H1 (cell line): ENCODE measurements around the gene SIPA1L2. TPM values are rescaled to one million over a fixed set of nuclear protein-coding genes. Genes with fewer than 3 reads are reported as not detected.

Experiments
- BCL11A ChIP-seq, 2 experiments: IDR thresholded peaks; one replicate each; pipeline ENCODE4 v1.6.1; 2011; ENCODE audit warnings: low read depth in 2 of 2, low read length in 2 of 2, mild to moderate bottlenecking in 2 of 2
- CHD2 ChIP-seq: IDR thresholded peaks from 2 replicates; pipeline ENCODE4 v1.6.1; 2012; ENCODE audit warnings: low read length, improper control_type of control experiment
- CREB1 ChIP-seq: IDR thresholded peaks from 2 replicates; pipeline ENCODE4 v1.6.1; 2012; ENCODE audit warnings: inconsistent platforms
- JUN ChIP-seq: IDR thresholded peaks from 2 replicates; pipeline ENCODE4 v1.6.1; 2011; ENCODE audit warnings: low read depth, mild to moderate bottlenecking, improper control_type of control experiment, low read length
- MAFK ChIP-seq: IDR thresholded peaks from 2 replicates; pipeline ENCODE4 v1.6.1; 2012; ENCODE audit warnings: low read depth, mild to moderate bottlenecking, improper control_type of control experiment, low read length
- NANOG ChIP-seq: IDR thresholded peaks from 2 replicates; pipeline ENCODE4 v1.6.1; 2011; ENCODE audit warnings: low read length, low read depth, mild to moderate bottlenecking, inconsistent platforms; ENCODE audit not compliant: insufficient read depth, poor library complexity, severe bottlenecking
- POU5F1 ChIP-seq: IDR thresholded peaks from 2 replicates; pipeline ENCODE4 v1.6.1; 2011; ENCODE audit warnings: low read depth, mild to moderate bottlenecking, low read length, moderate library complexity
- SAP30 ChIP-seq: fragments of 300-600 bp; sonication (generic); IDR thresholded peaks from 2 replicates; pipeline ENCODE4 v1.7.1; 2012; ENCODE audit warnings: low read length, moderate library complexity, mild to moderate bottlenecking, inconsistent platforms; ENCODE audit not compliant: insufficient read depth, insufficient replicate concordance
- SIX5 ChIP-seq: IDR thresholded peaks from 2 replicates; pipeline ENCODE4 v1.6.1; 2011; ENCODE audit warnings: mild to moderate bottlenecking, low read depth, low read length
- ZNF274 ChIP-seq: IDR thresholded peaks from 2 replicates; pipeline ENCODE4 v1.7.0; 2012; ENCODE audit warnings: low read length, borderline replicate concordance; ENCODE audit errors: extremely low read depth
- polyA plus RNA-seq, 7 experiments: library from polyadenylated mRNA; depleted of rRNA in 3 of 7; stranded (reverse) in 5 of 7; unstranded in 2 of 7; fragments of >200 nt in 5 of 7; fragments of 200-250 nt in 2 of 7; gene quantifications; 1 replicate in 5 of 7; 2 replicates in 1 of 7; 4 replicates in 1 of 7; pipeline versions ENCODE4 v1.2.1 to v1.2.3, GENCODE V29; 2011 to 2013; ENCODE audit warnings: missing spikeins in 2 of 7, mixed read lengths in 2 of 7
- total RNA-seq: library from RNA; stranded (reverse); fragmentation: NEBNext Ultra II Directional; extraction: Animal tissue kit (Norgen Biotek cat#: 25700); gene quantifications from 2 replicates; pipeline ENCODE4 v1.2.1, GENCODE V29; 2021
- TF ChIP-seq, protein P1 (sequence below): fragments of 300-600 bp; sonication (generic); IDR thresholded peaks from 2 replicates; pipeline ENCODE4 v1.7.1; 2012; ENCODE audit warnings: low read length, moderate library complexity, mild to moderate bottlenecking, inconsistent platforms; ENCODE audit not compliant: insufficient replicate concordance

Gene SIPA1L2
- total and polyA plus RNA-seq, 2 of the 8 experiments (the other 6 are each of a cell fraction or from before 2014, with no cell fraction given), result 7.7 to 13.2 TPM

DNA sequence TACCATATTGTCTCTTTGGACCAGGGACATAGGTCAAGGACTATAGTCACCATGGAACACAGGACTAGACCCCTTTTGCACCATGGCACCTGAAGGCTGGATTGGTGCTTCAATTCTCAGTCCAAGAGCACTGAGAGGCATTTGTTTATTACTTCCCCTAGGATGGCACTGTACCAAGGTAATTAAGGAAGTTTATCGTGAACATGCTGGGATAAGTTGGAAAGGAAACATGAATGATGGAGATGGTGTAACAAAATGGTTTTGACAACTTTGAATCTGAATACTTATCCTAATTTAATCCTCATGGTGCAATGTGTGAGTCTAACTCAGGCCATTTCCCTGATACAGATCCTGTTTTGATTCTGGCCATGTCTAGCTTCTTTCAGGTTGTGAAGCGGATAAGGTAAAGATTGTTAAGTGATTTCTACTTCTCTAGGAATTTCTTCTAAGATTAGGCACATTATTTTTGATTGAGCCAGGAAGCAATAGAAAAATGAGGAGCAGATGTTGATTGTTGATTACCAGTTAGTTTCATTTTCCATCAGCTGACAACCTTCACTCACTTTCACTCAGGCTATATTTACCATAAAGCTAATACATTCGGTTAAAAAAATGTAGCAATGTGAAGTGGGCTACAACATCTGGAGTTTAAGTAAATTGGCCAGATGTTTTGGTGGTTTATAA lies 37.3 kb upstream of the SIPA1L2 start (continued):
- TF ChIP-seq, protein P1, sequence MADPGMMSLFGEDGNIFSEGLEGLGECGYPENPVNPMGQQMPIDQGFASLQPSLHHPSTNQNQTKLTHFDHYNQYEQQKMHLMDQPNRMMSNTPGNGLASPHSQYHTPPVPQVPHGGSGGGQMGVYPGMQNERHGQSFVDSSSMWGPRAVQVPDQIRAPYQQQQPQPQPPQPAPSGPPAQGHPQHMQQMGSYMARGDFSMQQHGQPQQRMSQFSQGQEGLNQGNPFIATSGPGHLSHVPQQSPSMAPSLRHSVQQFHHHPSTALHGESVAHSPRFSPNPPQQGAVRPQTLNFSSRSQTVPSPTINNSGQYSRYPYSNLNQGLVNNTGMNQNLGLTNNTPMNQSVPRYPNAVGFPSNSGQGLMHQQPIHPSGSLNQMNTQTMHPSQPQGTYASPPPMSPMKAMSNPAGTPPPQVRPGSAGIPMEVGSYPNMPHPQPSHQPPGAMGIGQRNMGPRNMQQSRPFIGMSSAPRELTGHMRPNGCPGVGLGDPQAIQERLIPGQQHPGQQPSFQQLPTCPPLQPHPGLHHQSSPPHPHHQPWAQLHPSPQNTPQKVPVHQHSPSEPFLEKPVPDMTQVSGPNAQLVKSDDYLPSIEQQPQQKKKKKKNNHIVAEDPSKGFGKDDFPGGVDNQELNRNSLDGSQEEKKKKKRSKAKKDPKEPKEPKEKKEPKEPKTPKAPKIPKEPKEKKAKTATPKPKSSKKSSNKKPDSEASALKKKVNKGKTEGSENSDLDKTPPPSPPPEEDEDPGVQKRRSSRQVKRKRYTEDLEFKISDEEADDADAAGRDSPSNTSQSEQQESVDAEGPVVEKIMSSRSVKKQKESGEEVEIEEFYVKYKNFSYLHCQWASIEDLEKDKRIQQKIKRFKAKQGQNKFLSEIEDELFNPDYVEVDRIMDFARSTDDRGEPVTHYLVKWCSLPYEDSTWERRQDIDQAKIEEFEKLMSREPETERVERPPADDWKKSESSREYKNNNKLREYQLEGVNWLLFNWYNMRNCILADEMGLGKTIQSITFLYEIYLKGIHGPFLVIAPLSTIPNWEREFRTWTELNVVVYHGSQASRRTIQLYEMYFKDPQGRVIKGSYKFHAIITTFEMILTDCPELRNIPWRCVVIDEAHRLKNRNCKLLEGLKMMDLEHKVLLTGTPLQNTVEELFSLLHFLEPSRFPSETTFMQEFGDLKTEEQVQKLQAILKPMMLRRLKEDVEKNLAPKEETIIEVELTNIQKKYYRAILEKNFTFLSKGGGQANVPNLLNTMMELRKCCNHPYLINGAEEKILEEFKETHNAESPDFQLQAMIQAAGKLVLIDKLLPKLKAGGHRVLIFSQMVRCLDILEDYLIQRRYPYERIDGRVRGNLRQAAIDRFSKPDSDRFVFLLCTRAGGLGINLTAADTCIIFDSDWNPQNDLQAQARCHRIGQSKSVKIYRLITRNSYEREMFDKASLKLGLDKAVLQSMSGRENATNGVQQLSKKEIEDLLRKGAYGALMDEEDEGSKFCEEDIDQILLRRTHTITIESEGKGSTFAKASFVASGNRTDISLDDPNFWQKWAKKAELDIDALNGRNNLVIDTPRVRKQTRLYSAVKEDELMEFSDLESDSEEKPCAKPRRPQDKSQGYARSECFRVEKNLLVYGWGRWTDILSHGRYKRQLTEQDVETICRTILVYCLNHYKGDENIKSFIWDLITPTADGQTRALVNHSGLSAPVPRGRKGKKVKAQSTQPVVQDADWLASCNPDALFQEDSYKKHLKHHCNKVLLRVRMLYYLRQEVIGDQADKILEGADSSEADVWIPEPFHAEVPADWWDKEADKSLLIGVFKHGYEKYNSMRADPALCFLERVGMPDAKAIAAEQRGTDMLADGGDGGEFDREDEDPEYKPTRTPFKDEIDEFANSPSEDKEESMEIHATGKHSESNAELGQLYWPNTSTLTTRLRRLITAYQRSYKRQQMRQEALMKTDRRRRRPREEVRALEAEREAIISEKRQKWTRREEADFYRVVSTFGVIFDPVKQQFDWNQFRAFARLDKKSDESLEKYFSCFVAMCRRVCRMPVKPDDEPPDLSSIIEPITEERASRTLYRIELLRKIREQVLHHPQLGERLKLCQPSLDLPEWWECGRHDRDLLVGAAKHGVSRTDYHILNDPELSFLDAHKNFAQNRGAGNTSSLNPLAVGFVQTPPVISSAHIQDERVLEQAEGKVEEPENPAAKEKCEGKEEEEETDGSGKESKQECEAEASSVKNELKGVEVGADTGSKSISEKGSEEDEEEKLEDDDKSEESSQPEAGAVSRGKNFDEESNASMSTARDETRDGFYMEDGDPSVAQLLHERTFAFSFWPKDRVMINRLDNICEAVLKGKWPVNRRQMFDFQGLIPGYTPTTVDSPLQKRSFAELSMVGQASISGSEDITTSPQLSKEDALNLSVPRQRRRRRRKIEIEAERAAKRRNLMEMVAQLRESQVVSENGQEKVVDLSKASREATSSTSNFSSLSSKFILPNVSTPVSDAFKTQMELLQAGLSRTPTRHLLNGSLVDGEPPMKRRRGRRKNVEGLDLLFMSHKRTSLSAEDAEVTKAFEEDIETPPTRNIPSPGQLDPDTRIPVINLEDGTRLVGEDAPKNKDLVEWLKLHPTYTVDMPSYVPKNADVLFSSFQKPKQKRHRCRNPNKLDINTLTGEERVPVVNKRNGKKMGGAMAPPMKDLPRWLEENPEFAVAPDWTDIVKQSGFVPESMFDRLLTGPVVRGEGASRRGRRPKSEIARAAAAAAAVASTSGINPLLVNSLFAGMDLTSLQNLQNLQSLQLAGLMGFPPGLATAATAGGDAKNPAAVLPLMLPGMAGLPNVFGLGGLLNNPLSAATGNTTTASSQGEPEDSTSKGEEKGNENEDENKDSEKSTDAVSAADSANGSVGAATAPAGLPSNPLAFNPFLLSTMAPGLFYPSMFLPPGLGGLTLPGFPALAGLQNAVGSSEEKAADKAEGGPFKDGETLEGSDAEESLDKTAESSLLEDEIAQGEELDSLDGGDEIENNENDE, result no peak
- TF ChIP-seq POU5F1 (no peak), MAFK (no peak), CREB1 (no peak), JUN (no peak), SIX5 (no peak), NANOG (no peak), ZNF274 (no peak), CHD2 (no peak), BCL11A (IDR thresholded peaks at IDR 0.05; ENCODE audit: low read depth in 2 of 2, low read length in 2 of 2) (no peak), SAP30 (no peak)
